ENCODE data around the gene TNFSF11.
A peak's percentile ranks its signal among the peaks of the same experiment; 100 is the strongest.

TNFSF11 gene

DNA sequence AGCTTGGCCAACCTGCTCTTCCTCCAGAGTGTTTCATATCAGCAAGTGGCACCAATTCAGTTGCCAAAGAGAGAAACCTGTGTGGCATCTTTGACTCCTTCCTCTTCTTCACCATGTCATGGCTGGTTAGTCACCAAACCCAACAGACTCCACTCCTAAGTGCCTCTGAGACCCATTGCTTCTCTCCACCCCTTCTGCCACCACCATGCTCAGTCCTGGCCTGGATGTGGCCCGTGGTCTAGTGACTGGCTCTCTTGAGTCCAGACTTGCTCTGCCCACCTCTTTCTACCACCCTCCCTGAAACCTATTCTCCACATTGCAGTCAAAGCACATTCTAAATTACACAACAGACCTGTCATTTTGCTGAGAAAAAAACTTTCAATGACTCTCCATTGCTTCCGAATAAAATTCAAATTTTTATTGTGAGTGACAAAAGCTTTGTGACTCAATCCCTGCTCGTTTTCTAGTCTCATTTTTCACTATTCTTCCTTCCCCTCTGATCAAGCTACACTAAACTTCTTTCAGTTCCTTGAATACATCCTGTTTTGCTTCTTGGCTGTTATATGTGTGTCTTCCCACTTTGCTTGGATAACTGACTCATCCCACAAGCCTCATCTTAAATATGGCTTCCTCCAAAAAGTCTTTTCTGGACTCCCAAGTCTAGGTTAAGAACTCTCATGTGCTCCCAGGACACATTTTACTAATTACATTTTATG, 12.0 kb upstream of the TNFSF11 start:
- peak; percentile 34 to 40 for DNase-seq

- DNase-seq: no peak
Observed at GRCh38 chr13:42567906-42568305, 6.0 kb upstream of the TNFSF11 start.

DNA sequence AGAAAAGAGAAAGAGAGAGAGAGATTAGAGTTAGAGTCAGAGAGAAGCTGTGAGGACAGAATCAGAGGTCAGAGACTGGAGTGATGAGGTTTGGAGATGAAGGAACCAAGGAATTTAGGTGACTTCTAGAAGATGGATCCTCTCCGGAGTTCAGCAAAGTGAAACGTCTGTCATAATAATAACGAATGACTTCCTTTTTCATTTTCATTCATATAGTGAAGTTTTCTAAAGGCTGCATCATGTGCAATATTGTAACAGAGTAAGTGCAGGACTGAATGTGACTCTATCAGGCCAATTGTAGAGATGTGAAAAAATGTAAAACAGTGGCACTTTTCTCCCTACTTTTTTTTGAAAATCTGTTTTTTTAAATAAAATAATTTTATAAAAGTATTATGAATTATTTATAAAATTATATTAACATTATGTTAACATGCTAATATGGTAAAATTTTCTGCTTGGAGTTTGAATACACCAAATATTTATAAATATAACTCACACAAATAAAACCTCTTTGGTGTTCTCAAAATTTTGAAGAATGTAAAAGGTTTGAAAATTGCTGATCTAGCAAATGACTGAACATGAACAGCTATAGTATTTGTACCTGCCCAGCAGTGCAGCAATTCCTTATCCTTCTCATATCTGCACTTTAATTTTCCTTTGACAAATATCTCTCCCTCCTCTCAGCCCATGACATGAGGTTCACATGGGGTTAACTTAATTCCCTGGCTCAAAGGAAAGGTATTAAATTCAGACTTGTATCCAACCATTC, 4.2 kb upstream of the TNFSF11 start:
- peak; percentile 3 to 40 for DNase-seq

DNA sequence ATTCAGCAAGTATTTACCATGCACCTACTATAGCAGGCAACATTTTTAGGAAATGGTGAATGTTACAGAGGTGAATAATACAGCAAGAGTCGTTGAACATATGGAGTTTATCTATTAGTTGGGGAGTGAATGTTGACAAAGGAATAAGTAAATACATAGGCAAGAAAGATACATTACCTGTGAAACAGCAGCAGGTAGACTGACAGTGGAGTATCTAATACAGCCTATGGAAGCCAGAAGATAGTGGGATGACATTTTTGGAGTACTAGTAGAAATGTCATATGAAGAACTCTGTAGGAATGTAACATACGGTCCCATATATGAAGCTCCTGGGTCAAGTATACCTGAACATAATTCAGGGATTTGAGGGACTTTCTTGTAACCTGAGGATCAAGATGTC, 2.1 kb upstream of the TNFSF11 start:
- DNase-seq: no peak

DNA sequence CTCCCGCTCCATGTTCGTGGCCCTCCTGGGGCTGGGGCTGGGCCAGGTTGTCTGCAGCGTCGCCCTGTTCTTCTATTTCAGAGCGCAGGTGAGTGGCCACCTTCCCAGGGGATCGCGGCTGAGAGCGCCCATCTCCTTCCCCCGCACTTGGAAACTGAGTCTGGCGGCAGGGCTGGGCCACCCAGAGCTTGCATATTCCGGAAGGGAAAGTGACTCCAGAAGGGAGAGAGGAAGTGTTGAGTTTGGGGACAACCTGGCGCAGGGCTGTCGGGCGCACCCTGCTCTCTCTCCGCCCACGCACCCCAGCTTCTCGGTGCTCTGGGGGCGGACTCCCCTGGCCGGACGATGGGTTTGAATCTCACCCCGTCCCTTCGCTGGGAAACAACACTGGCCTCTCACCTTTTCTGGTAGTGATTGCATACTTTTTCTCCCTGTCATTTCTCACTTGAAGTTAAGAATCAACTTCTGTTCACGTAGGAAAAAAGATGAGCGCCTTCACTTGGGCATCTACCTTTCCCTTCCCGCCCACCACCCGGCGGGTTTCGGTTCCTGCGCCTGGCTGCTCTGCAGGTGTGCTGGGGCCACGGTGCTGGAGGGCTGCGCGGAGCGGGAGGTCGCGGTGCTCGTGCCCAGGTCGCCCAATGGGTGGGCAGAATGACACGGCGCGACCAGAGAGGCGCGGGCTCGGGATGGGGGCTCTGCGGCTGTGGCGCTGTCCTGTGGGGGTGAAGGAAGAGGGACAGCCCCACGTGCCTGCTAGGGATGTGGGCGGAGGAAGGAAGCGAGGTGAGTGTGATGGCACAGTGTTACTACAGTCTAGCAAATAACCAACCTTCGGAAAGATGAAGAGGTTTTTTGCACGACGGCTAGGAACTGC, 721 bp downstream of the TNFSF11 start:
- DNase-seq: peak in 1 of 2 donors; percentile 22

- DNase-seq: no peak
Observed at GRCh38 chr13:42575938-42576337, 2.0 kb downstream of the TNFSF11 start.

- no peak for DNase-seq
Observed at GRCh38 chr13:42577538-42577937, 3.6 kb downstream of the TNFSF11 start.

GRCh38 chr13:42580644-42581043, 6.7 kb downstream of the TNFSF11 start:
- no peak for DNase-seq

DNA sequence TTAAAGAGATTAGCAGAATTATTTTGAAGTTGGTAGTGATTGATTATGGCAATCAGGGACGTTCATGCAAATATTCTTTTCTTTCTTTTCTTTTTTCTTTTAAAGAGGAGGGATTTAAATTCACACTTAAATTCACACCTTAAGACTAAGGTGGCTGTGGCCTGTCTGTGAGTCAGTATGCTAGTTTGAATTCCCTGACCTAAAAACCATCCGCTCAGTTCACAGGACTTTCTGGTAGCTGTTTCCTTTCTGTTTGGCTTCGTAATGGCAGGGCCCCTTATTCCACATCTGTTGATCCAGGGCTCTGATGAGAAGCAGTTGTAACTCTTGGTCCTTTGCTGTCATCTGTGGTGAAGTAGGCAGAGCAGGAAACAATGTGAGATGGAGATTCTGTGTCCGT, 7.5 kb downstream of the TNFSF11 start:
- DNase-seq: no peak

DNA sequence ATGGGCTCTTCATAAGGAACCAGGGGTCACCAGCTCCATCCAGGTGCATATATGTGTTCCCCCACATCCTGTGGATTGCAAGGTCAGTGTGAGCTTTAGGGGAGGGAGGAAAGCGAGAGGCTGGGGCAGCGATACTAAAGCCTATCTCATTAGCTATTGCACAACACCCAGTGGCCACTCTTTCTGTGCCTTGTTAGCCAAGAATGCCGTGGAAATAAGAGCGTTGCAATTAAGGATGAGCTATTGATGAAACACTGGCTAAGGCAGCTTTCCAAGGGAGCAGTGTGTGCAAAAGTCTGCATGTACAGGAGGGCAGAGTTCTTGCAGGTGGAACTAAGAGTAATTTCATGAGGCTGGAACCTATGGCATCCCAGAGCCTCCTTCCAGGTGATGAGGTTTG, 17.6 kb downstream of the TNFSF11 start:
- no peak for DNase-seq

DNA sequence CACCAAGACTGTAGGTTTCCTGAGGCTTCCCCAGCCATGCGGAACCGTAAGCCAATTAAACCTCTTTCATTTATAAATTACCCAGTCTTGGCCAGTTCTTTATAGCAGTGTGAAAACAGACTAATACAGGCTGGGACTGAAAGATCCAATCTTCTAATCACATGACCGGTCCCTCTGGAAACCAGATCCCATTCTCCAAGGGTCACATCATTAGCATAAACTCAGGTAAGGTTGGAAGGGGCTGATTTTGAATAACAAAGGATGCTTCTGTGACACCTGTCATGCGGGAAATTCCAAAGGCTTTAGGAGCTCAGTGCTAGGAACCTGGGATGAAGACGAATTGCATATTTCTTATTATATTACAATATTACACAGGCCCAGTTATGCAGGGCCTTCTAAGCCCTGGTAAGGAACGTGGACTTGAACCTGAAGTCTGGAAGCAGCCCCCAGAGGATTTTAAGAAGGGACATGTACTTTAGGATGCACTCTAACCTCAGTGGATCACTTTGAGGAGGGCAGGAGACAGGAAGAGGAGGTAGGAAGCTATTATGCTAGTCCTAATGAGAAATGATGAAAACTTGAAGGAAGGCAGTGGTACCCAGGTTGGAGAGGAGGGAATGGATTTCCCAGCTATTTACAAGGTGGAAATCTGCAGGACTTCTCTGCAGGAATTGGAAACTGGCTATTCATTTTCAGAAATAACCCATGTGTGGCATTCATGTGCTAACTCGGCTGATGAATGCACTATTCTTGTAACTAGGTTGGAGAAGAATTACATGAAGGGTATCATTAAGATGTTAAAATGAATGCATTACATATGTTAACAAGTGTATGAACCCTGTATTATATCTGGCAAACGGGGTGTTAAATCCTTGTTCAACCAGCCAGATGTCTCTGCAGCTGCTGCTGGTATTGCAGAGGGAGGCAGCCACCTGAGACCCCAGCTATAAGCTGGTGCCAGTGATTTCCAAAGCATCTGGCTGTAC, 19.3 kb downstream of the TNFSF11 start:
- DNase-seq: no peak

DNA sequence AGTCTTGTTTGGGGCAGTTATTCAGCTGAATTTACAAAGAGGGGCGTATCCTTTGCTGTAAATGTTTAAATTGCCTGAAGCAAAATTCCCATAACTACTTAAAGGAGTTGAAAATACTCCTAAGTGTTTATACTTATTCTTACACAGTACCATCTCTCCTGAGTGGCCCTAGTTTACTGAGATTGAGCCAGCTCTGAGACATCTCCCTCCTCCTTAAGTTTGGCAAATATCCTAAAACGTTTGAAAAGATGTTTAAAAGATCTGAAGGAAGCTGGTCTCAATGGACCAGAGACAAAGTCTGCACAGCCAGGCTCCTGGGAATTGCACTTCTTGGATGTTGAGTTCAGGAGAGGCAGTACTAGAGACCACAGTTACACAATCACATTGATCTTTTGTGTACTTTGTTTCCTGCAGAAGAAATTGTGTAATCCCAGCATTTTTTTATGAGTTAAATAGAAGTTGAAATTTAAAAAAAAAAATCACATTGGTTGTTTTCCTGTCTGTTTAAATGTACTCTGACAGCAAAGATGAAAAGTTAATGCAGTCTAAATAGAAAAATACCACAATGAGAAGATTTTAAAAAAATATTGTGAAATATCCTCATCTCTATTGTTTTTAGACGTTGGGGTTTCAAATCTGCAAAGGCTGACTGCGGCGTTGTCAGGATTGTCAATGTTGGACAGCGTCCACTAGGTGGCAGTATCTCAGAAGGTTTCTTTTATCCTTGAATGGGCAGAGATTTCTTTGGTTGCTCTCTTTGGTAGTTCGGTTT, 20.7 kb downstream of the TNFSF11 start:
- DNase-seq: peak; percentile 68 to 72

DNA sequence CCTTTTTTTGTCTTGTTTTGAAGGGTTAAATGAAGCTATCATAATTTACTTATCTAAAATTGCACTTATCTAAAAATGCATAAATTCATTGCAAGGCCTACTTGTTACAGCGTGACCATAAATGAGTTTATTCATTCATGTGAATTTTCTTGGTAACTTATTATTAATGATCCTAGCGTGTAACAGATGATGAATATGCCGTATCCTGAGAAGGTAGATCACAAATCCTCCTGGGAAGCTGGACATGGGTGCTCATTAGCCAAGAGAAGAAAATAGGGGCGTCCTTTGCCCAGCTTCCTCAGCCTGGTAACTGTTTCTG, 21.3 kb downstream of the TNFSF11 start:
- no peak for DNase-seq

DNA sequence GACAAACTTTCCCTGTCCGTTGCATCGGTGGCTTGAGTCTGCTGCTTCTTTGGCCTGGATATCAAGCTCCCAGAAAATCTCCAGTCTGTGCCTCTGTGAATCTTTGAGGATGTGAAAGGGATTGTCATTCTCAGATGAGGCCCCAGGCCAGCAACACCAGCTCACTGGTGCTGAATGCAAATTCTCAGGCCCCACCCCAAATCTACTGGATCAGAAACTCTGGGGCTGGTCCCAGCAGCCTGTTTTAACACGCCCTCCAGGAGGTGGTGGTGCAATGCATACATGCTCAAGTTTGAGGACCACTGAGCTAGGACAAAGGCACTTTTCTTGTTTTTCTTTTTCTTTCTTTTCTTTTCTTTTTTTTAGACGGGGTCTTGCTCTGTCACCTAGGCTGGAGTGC, 23.6 kb downstream of the TNFSF11 start:
- no peak for DNase-seq

DNA sequence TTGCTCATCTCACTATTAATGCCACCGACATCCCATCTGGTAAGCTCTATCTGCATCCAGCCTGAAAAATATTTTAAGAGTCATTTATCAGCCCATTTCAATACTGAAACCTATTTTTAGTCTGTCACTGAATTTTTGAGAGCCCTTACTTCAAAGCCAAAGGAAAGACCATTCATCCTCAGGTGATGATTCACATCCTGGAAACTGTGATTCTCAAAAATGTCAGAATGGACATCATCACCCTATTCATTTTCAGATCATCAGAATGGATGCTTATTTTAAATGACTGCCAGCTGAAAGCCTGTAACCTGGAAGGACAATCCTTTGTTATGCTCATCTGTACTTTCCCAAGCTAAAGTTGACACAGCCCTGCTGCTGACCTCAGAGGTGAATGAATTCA, 27.0 kb downstream of the TNFSF11 start:
- no peak for DNase-seq

GRCh38 chr13:42602906-42603305, 29.0 kb downstream of the TNFSF11 start:
- DNase-seq: no peak

DNA sequence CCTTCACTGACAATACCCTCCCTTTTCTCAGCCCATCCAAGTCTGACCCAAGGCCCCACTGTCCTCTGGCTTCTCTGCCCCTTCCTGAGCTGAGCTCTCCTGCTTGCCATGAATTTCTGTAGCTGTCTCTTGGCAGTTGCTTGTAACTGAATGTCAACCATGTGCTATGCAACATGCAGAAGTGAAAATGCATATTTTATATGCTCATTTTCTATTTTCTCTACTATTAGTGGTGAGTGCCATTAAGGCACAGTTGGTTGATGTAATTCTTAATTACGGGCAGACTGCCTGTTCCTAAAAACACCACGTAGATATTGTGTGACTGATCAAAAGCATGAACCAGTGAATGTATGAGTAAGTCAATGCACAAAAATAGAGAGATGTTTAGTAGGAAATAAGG, 29.6 kb downstream of the TNFSF11 start:
- no peak for DNase-seq

DNA sequence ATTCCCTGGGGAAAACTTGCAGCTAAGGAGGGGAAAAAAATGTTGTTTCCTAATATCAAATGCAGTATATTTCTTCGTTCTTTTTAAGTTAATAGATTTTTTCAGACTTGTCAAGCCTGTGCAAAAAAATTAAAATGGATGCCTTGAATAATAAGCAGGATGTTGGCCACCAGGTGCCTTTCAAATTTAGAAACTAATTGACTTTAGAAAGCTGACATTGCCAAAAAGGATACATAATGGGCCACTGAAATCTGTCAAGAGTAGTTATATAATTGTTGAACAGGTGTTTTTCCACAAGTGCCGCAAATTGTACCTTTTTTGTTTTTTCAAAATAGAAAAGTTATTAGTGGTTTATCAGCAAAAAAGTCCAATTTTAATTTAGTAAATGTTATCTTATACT, 33.6 kb downstream of the TNFSF11 start:
- DNase-seq: no peak

DNA sequence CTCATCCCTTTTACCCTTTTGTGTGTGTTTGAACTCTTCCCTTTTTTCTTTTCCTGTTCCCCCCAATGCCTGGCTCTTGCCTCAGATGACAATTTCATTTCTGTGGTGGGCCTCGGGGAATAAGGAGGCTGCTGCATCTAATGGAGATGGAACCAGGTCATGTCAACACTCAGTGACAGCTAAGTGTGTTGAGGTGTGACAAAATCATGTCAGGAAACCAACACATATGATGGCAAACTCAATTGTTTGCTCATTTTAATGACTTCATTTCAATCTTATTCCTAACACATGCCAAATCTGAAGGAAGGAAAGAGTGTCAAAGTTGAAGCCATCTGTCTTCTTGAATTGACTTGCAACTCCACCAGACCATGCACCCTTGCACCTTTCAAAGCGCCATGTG, 36.7 kb downstream of the TNFSF11 start:
- no peak for DNase-seq

DNA sequence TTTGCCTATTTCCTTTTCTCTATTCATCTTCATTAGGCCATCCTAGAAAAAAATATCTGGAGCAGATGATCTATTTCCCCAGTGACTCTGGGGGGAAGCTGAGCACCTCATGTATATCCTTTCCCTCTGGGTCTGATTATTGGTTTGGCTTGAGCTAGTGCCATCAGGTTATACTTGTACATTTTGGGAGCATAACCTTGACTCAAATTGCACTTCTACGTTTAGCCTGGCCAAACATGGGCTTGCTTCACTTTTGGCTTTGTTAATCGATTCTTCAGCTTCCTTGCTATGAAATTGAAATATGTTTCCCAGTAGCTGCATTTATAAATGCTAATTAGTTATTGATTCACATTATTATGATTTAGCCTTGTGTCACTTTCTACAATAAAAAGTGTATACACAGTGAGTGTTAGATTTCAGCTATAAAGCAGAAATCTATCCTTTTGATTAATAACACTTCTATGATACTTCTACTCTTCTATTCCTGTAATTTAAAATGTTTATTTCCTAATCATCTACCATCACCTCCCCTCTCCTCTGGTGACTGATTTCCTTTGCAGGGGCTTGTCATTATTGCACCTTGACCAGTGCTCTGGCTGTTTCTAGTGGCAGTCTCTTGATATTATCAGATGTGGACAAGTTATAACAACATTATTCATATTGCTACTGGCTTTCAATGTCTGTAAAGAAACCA, 37.3 kb downstream of the TNFSF11 start:
- DNase-seq: no peak
